ENCODE measurements around the gene KCNJ16. TPM values are rescaled to one million over a fixed set of nuclear protein-coding genes. Genes with fewer than 3 reads are reported as not detected.

Gene KCNJ16
- total RNA-seq, 1 experiment from 2014 or later = not detected

DNA sequence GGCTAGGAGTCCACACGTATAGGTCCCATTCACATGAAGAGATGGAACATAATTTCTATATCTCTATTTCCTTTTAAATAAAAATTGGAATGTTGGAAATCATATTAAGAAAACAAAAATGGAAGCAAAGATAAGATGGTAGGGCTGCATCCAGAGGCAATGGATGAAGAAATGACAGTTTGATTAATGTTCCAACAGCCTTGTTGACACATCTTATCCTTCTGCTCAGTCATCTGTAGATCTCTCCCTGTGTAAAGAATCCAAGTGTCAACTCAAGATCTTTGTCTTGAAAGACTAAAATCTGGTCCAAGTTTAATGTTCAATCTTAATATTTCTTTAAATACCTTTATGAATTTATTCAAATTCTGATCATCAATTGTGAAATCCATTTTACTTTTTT is 86.5 kb downstream of the KCNJ16 start:
- Histone ChIP-seq H3K27ac (ENCODE audit: low read length) (no peak overlapping the region), H3K9ac (ENCODE audit: low read length) (no peak overlapping the region), H3K27me3 (ENCODE audit: low read length) (no peaks in the 10 kb centered on the region), H4K20me1 (ENCODE audit: low read length) (no peaks in the 10 kb centered on the region), H2AFZ (ENCODE audit: low read length) (no peak overlapping the region), H3K4me1 (ENCODE audit: insufficient read depth, low read length) (peaks cover 17% of the 10 kb centered on the region), H3K9me3 (ENCODE audit: low read length) (no peaks in the 10 kb centered on the region), H3K36me3 (ENCODE audit: low read depth, low read length) (no peaks in the 10 kb centered on the region), H3K4me2 (ENCODE audit: low read length) (no peak overlapping the region), H3F3A (ENCODE audit: low read length, unreplicated experiment) (no peaks in the 10 kb centered on the region), H3K4me3 (ENCODE audit: low read length) (no peak overlapping the region), H3K9me2 (replicated peaks; ENCODE audit: low read length) (no peaks in the 10 kb centered on the region), H3K79me2 (ENCODE audit: low read length) (no peaks in the 10 kb centered on the region)
- no peak for DNase-seq
- intact Hi-C loops (cut with micrococcal nuclease) = loop anchor here (5.0 to 10.0 kb wide), 2 partner anchors 384 to 837 kb away; partner anchors contain the start of gene ABCA5
- BruUV-seq (replicated peaks) = no TSS peak
- CTCF ChIA-PET = interaction anchor here (0.6 kb wide), 1 partner anchor 303 kb away, joined by 4 read pairs; no protein-coding TSS in a partner anchor
- TF ChIP-seq EZH2 (IDR thresholded peaks at IDR 0.05; ENCODE audit: low read length, unreplicated experiment) = no peak
- TF ChIP-seq CTCF (conservative IDR thresholded peaks at IDR 0.05; ENCODE audit: low read depth, low read length) = no peak
- TF ChIP-seq EZH2phosphoT487 (IDR thresholded peaks at IDR 0.05; ENCODE audit: borderline replicate concordance, low read length) = no peak
- ATAC-seq = no peak
- POLR2A ChIA-PET (ENCODE audit: unreplicated experiment) = no interaction called here

DNA sequence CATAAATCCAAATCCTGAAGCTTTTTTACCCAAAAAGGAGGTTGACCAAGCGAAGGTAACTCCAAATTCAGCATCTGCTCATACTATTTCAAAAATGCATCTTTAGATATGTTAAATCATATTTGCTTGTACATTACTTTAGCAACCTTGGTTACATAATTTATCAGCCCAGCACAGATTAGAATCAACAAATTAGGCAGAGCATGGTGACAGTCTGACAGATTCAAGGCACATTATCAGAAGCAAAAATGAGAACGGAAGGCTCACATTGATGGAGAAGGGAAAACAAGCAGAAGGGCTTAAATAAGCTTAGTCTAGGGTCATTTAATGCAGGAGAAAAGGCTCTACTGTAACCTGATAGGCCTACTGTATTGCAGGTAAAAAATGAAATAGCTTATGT is 90.4 kb downstream of the KCNJ16 start:
- BruUV-seq (replicated peaks) = no TSS peak
- no peak overlapping the region for H3K27ac ChIP-seq (ENCODE audit: low read length)
- no peaks in the 10 kb centered on the region for H3F3A ChIP-seq (ENCODE audit: low read length, unreplicated experiment)
- TF ChIP-seq CTCF (conservative IDR thresholded peaks at IDR 0.05; ENCODE audit: low read depth, low read length) = no peak
- TF ChIP-seq EZH2 (IDR thresholded peaks at IDR 0.05; ENCODE audit: low read length, unreplicated experiment) = no peak
- no peak for TF ChIP-seq EZH2phosphoT487 (IDR thresholded peaks at IDR 0.05; ENCODE audit: borderline replicate concordance, low read length)
- no peaks in the 10 kb centered on the region for H3K9me3 ChIP-seq (ENCODE audit: low read length)
- no peaks in the 10 kb centered on the region for H3K9me2 ChIP-seq (replicated peaks; ENCODE audit: low read length)
- ChIA-PET POLR2A (ENCODE audit: unreplicated experiment) (no interaction called here), CTCF (no interaction called here)
- no peak overlapping the region for H3K4me2 ChIP-seq (ENCODE audit: low read length)
- H3K4me3 ChIP-seq (ENCODE audit: low read length) = no peak overlapping the region
- no peaks in the 10 kb centered on the region for H3K36me3 ChIP-seq (ENCODE audit: low read depth, low read length)
- no peaks in the 10 kb centered on the region for H4K20me1 ChIP-seq (ENCODE audit: low read length)
- H3K9ac ChIP-seq (ENCODE audit: low read length) = no peak overlapping the region
- H3K79me2 ChIP-seq (ENCODE audit: low read length) = no peaks in the 10 kb centered on the region
- intact Hi-C loops (cut with micrococcal nuclease) = loop anchor here (5.0 to 10.0 kb wide), 2 partner anchors 387 to 841 kb away; partner anchors contain the start of gene ABCA5
- peaks cover 16% of the 10 kb centered on the region for H3K4me1 ChIP-seq (ENCODE audit: insufficient read depth, low read length)
- no peak overlapping the region for H2AFZ ChIP-seq (ENCODE audit: low read length)
- peaks cover 9% of the 10 kb centered on the region for H3K27me3 ChIP-seq (ENCODE audit: low read length)
- DNase-seq = no peak
- no peak for ATAC-seq

- POLR2A ChIA-PET (ENCODE audit: unreplicated experiment) = no interaction called here
- intact Hi-C loops (cut with micrococcal nuclease) = loop anchor here (5.0 to 10.0 kb wide), 2 partner anchors 386 to 842 kb away; partner anchors contain the start of gene ABCA5
- Histone ChIP-seq H3K79me2 (ENCODE audit: low read length) (no peaks in the 10 kb centered on the region), H3K9me3 (ENCODE audit: low read length) (no peaks in the 10 kb centered on the region), H3K4me2 (ENCODE audit: low read length) (no peak overlapping the region), H3K4me3 (ENCODE audit: low read length) (no peak overlapping the region), H2AFZ (ENCODE audit: low read length) (no peak overlapping the region), H3F3A (ENCODE audit: low read length, unreplicated experiment) (no peaks in the 10 kb centered on the region), H3K4me1 (ENCODE audit: insufficient read depth, low read length) (peaks cover 11% of the 10 kb centered on the region), H3K27me3 (ENCODE audit: low read length) (peaks cover 21% of the 10 kb centered on the region), H3K9me2 (replicated peaks; ENCODE audit: low read length) (no peaks in the 10 kb centered on the region), H3K36me3 (ENCODE audit: low read depth, low read length) (no peaks in the 10 kb centered on the region), H3K27ac (ENCODE audit: low read length) (no peak overlapping the region), H3K9ac (ENCODE audit: low read length) (no peak overlapping the region), H4K20me1 (ENCODE audit: low read length) (no peaks in the 10 kb centered on the region)
- BruUV-seq (replicated peaks) = no TSS peak
- CTCF ChIA-PET = no interaction called here
- ATAC-seq = no peak
- TF ChIP-seq EZH2 (IDR thresholded peaks at IDR 0.05; ENCODE audit: low read length, unreplicated experiment) (no peak), CTCF (conservative IDR thresholded peaks at IDR 0.05; ENCODE audit: low read depth, low read length) (no peak), EZH2phosphoT487 (IDR thresholded peaks at IDR 0.05; ENCODE audit: borderline replicate concordance, low read length) (no peak)
- DNase-seq = no peak
These were observed 91.6 kb downstream of the KCNJ16 start for GRCh38 chr17:70166615-70167014.
